HFF-Myc (cell line): ENCODE data around the gene CHDH.

Experiments used
- DNase-seq: peaks from one replicate; pipeline ENCODE4 v3.0.0-alpha.2; 2011; ENCODE audit warnings: low read depth; ENCODE audit errors: extremely low read depth
- H3K4me3 ChIP-seq: replicated peaks from 2 replicates; pipeline ENCODE4 v1.5.1; 2011; ENCODE audit warnings: low read depth, mild to moderate bottlenecking, control low read depth, low read length
- TF ChIP-seq, protein P1 (sequence below): IDR thresholded peaks from 2 replicates; pipeline ENCODE4 v1.5.1; 2012; ENCODE audit warnings: mild to moderate bottlenecking, low read depth, low read length, control low read depth; ENCODE audit errors: missing control alignments

CHDH gene

GRCh38 chr3:53885239-53885638 is 39.0 kb upstream of the CHDH start:
- TF ChIP-seq, protein P1, sequence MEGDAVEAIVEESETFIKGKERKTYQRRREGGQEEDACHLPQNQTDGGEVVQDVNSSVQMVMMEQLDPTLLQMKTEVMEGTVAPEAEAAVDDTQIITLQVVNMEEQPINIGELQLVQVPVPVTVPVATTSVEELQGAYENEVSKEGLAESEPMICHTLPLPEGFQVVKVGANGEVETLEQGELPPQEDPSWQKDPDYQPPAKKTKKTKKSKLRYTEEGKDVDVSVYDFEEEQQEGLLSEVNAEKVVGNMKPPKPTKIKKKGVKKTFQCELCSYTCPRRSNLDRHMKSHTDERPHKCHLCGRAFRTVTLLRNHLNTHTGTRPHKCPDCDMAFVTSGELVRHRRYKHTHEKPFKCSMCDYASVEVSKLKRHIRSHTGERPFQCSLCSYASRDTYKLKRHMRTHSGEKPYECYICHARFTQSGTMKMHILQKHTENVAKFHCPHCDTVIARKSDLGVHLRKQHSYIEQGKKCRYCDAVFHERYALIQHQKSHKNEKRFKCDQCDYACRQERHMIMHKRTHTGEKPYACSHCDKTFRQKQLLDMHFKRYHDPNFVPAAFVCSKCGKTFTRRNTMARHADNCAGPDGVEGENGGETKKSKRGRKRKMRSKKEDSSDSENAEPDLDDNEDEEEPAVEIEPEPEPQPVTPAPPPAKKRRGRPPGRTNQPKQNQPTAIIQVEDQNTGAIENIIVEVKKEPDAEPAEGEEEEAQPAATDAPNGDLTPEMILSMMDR, result no peak
- DNase-seq, result no peak
- no peak overlapping the region for H3K4me3 ChIP-seq

GRCh38 chr3:53884623-53885022 is 38.4 kb upstream of the CHDH start:
- DNase-seq, result no peak
- no peak overlapping the region for H3K4me3 ChIP-seq
- TF ChIP-seq, protein P1, result no peak

- TF ChIP-seq, protein P1, result no peak
- H3K4me3 ChIP-seq, result no peak overlapping the region
- DNase-seq, result no peak
Observed at GRCh38 chr3:53883008-53883407, 36.8 kb upstream of the CHDH start.

- H3K4me3 ChIP-seq, result peak within 1 kb of the TSS; percentile 86
- TF ChIP-seq, protein P1, result peak; percentile 16
- peak; percentile 36 for DNase-seq
Observed at GRCh38 chr3:53881691-53882593, 35.7 kb upstream of the CHDH start, which contains the start of gene ACTR8. Gene ACTR8, minus strand, starts transcription at chr3:53882152. Its CDS starts 51 bp downstream, at chr3:53882101.

DNA sequence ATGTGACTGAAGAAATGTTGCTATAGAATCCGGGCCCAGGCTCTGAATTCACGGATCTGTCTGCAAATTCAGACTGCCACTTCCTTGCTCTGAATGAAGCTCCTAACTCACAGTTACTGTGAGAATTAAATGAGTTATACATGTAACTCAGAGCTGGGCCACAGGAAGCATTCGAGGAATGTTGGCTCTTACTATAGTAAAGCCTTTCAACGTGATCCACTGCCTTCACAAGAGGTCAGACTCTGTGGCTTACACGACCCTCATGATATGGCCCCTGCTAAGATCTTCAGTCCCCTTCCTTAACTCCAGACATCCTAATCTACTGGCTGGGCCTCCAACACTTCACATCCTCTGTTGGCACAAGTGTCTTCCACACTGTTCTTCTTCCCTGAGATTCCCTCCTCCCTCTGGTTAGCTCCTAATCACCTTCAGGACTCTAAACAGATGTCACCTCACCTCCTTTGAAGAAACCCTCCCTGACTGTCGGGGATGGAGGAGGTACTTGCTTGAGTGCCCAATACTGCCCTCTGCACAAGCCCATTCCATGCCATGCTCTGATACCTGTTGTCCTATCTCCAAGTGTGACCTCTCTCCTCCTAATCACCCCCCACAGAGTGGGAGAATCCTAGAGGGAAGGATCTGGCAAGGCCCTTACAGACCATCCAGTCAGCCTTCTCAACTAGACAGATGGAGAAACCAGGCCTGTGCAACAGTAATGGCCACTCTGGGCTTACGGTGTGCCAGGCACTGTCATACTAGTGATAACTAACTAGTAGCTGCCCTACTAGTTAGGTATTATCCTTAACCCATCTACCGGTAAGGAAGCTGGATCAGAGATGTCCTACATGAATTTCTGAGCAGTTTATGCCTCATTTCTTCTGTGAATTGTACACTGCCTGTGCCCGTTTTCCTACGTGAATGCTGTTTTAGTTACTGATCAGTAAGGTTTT is 34.5 kb upstream of the CHDH start:
- peak overlapping the region; percentile 86 for H3K4me3 ChIP-seq
- DNase-seq, result no peak
- TF ChIP-seq, protein P1, result no peak

- DNase-seq, result no peak
- TF ChIP-seq, protein P1, result no peak
Observed at GRCh38 chr3:53865732-53866499, 19.7 kb upstream of the CHDH start.

More at GRCh38 chr3:53865732-53866499, 19.7 kb upstream of the CHDH start:
- H3K4me3 ChIP-seq, result no peak overlapping the region
